CD14-positive monocyte (primary cell): ENCODE measurements around the gene ZNF225. TPM values are rescaled to one million over a fixed set of nuclear protein-coding genes. Genes with fewer than 3 reads are reported as not detected.

Source experiments
- DNase-seq, 3 donors: peaks; one replicate each; pipeline ENCODE4 v3.0.0-alpha.2; 2011 to 2022
- H2AFZ ChIP-seq: 2 replicates; pipeline ENCODE4 v1.6.0; 2012; ENCODE audit warnings: mild to moderate bottlenecking, low read depth, low read length, inconsistent platforms; ENCODE audit not compliant: insufficient read depth, poor library complexity, severe bottlenecking
- H3K27ac ChIP-seq, 2 donors: 1 replicate in 1 of 2; 2 replicates in 1 of 2; pipeline ENCODE4 v1.5.1; 2012 to 2013; ENCODE audit warnings: low read length in 2 of 2, control low read depth in 1 of 2, inconsistent platforms in 1 of 2, low read depth in 1 of 2, mild to moderate bottlenecking in 1 of 2
- H3K27me3 ChIP-seq, 2 donors: one replicate each; pipeline versions ENCODE4 v1.6.0 to v1.6.1; 2011 to 2013; ENCODE audit warnings: low read length in 2 of 2; ENCODE audit not compliant: control insufficient read depth in 2 of 2, insufficient read depth in 2 of 2
- H3K36me3 ChIP-seq, 2 donors: replicated peaks in 1 of 2; 1 replicate in 1 of 2; 2 replicates in 1 of 2; pipeline versions ENCODE4 v1.5.1 to v1.6.1; 2012 to 2013; ENCODE audit warnings: low read length in 2 of 2, control low read depth in 1 of 2, inconsistent platforms in 1 of 2, mild to moderate bottlenecking in 1 of 2; ENCODE audit not compliant: insufficient read depth in 2 of 2, control insufficient read depth in 1 of 2
- H3K4me1 ChIP-seq, 2 donors: 1 replicate in 1 of 2; 2 replicates in 1 of 2; pipeline versions ENCODE4 v1.5.1 to v1.6.1; 2012 to 2013; ENCODE audit warnings: low read length in 2 of 2, control low read depth in 1 of 2, inconsistent platforms in 1 of 2, mild to moderate bottlenecking in 1 of 2, moderate library complexity in 1 of 2; ENCODE audit not compliant: insufficient read depth in 2 of 2, control insufficient read depth in 1 of 2
- H3K4me2 ChIP-seq: replicated peaks from 2 replicates; pipeline ENCODE3; 2012; ENCODE audit warnings: low read length, moderate library complexity, mild to moderate bottlenecking; ENCODE audit not compliant: poor library complexity, severe bottlenecking; ENCODE audit errors: extremely low read depth
- H3K4me3 ChIP-seq, 3 experiments: fragments of 200-600 bp in 1 of 3; sonication (generic) in 1 of 3; replicated peaks in 1 of 3; 1 replicate in 2 of 3; 2 replicates in 1 of 3; pipeline ENCODE4 v1.5.1; 2011 to 2013; ENCODE audit warnings: low read length in 3 of 3, mild to moderate bottlenecking in 3 of 3, control low read depth in 2 of 3, low read depth in 2 of 3, inconsistent platforms in 1 of 3, moderate library complexity in 1 of 3
- H3K79me2 ChIP-seq: 2 replicates; pipeline ENCODE4 v1.6.0; 2012; ENCODE audit warnings: mild to moderate bottlenecking, control low read depth, inconsistent platforms, low read length, moderate library complexity; ENCODE audit not compliant: insufficient read depth
- H3K9ac ChIP-seq: 2 replicates; pipeline ENCODE4 v1.6.0; 2017; ENCODE audit warnings: low read length, mild to moderate bottlenecking; ENCODE audit not compliant: insufficient read depth, poor library complexity, severe bottlenecking
- H3K9me3 ChIP-seq, 2 donors: replicated peaks in 1 of 2; 1 replicate in 1 of 2; 2 replicates in 1 of 2; pipeline versions ENCODE4 v1.5.1 to v1.6.1; 2012 to 2013; ENCODE audit warnings: low read length in 2 of 2, control low read depth in 1 of 2; ENCODE audit not compliant: control insufficient read depth in 1 of 2, insufficient read depth in 1 of 2
- H4K20me1 ChIP-seq: 2 replicates; pipeline ENCODE4 v1.6.0; 2012; ENCODE audit warnings: mild to moderate bottlenecking, low read length, control low read depth, moderate library complexity; ENCODE audit not compliant: insufficient read depth
- H3K27ac Mint-ChIP-seq, 7 donors: one replicate each; pipeline ENCODE4 v1.8.0; 2020; ENCODE audit warnings: mild to moderate bottlenecking in 7 of 7, mixed read lengths in 7 of 7, moderate library complexity in 6 of 7, inconsistent platforms in 2 of 7
- H3K27me3 Mint-ChIP-seq, 3 donors: one replicate each; pipeline ENCODE4 v1.8.0; 2021 to 2022; ENCODE audit warnings: low read depth in 3 of 3, mild to moderate bottlenecking in 3 of 3, mixed read lengths in 3 of 3, moderate library complexity in 3 of 3, inconsistent platforms in 1 of 3
- H3K36me3 Mint-ChIP-seq, 2 donors: one replicate each; pipeline ENCODE4 v1.8.0; 2020; ENCODE audit warnings: mixed read lengths in 2 of 2, inconsistent platforms in 1 of 2, mild to moderate bottlenecking in 1 of 2
- H3K4me1 Mint-ChIP-seq: one replicate; pipeline ENCODE4 v1.8.0; 2020; ENCODE audit warnings: mild to moderate bottlenecking, mixed read lengths
- H3K4me3 Mint-ChIP-seq, 2 donors: one replicate each; pipeline ENCODE4 v1.8.0; 2020; ENCODE audit warnings: mild to moderate bottlenecking in 2 of 2, mixed read lengths in 2 of 2, moderate library complexity in 1 of 2
- H3K9me3 Mint-ChIP-seq, 7 donors: one replicate each; pipeline ENCODE4 v1.8.0; 2020 to 2022; ENCODE audit warnings: mixed read lengths in 7 of 7, mild to moderate bottlenecking in 6 of 7, moderate library complexity in 6 of 7, inconsistent platforms in 2 of 7
- CTCF ChIP-seq: fragments of 200-600 bp; IDR thresholded peaks from one replicate; pipeline ENCODE4 v1.8.0; 2022; ENCODE audit warnings: antibody characterized with exemption, mild to moderate bottlenecking
- WGBS: methylation state at CpG from one replicate; pipeline ENCODE4 v1.1.5; 2013; ENCODE audit warnings: missing lambda C conversion rate; ENCODE audit not compliant: insufficient coverage; 5-methylcytosine and 5-hydroxymethylcytosine counted together
- intact Hi-C, 2 donors: fragments of 100-400 bp; cut with micrococcal nuclease; formaldehyde crosslinking; loops; one replicate each; pipeline versions ENCODE4 v1.15.0 to v1.15.1; 2023
- polyA plus RNA-seq, 3 donors: library from polyadenylated mRNA; depleted of rRNA in 1 of 3; unstranded in 2 of 3; stranded (reverse) in 1 of 3; fragments of 300-500 nt in 2 of 3; fragments of >200 nt in 1 of 3; fragmentation: Illumina TruSeq in 2 of 3; gene quantifications; 1 replicate in 2 of 3; 2 replicates in 1 of 3; pipeline ENCODE4 v1.2.3, GENCODE V29; 2012 to 2021

The ZNF225 gene
- polyA plus RNA-seq, 3 donors = 0.86 to 1.1 (median 0.93) TPM

DNA sequence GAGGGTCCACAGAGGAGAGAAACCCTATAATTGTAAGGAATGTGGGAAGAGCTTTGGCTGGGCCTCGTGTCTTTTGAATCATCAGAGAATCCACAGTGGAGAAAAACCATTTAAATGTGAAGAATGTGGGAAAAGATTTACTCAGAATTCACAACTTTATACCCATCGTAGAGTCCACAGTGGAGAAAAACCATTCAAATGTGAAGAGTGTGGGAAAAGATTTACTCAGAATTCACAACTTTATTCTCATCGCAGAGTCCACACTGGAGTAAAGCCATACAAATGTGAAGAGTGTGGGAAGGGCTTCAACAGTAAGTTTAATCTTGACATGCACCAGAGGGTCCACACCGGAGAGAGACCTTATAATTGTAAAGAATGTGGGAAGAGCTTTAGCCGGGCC is 18.8 kb downstream of the ZNF225 start:
- no peak for DNase-seq

More for the DNA sequence above, 18.8 kb downstream of the ZNF225 start:
- TF ChIP-seq CTCF = no peak
- H3K79me2 ChIP-seq = no peaks in the 10 kb centered on the region
- peaks cover 27 to 55% of the 10 kb centered on the region in 2 donors for H3K36me3 ChIP-seq
- peaks cover 27 to 34% of the 10 kb centered on the region in 2 donors for H3K36me3 Mint-ChIP-seq
- H3K4me1 ChIP-seq = no peaks in the 10 kb centered on the region
- H3K27ac Mint-ChIP-seq = no peak overlapping the region
- peak overlapping the region in 1 of 3 experiments; percentile 12 for H3K4me3 ChIP-seq
- H3K4me2 ChIP-seq = no peak overlapping the region
- intact Hi-C loops = no loop called here
- no peaks in the 10 kb centered on the region for H3K4me1 Mint-ChIP-seq
- peaks cover 0 to 4% (median 0%) of the 10 kb centered on the region in 3 donors for H3K27me3 Mint-ChIP-seq
- H4K20me1 ChIP-seq = no peaks in the 10 kb centered on the region
- no peak overlapping the region for H3K4me3 Mint-ChIP-seq
- H3K9me3 ChIP-seq = peaks cover 34 to 95% of the 10 kb centered on the region in 2 donors
- no peak overlapping the region for H3K9ac ChIP-seq
- H3K27ac ChIP-seq = no peak overlapping the region
- no CpG with 5 or more reads among the region's 5 CpGs for WGBS
- H2AFZ ChIP-seq = no peak overlapping the region
- H3K27me3 ChIP-seq = no peaks in the 10 kb centered on the region
- H3K9me3 Mint-ChIP-seq = peaks cover 21 to 55% (median 45%) of the 10 kb centered on the region in 7 donors
